Pancreas (tissue), 10 donors: ENCODE results near the gene RIN2. TPM values are rescaled to one million over a fixed set of nuclear protein-coding genes. Genes with fewer than 3 reads are reported as not detected.

Source experiments
- ATAC-seq, 4 donors: fragments of 200-7000 bp; cut with Tn5 transposase; one replicate each; pipeline versions ENCODE4 v1.8.0 to v1.9.1; 2020; ENCODE audit warnings: mild to moderate bottlenecking in 4 of 4, moderate library complexity in 4 of 4
- DNase-seq, 6 donors: peaks; one replicate each; pipeline ENCODE4 v3.0.0-alpha.2; 2020
- FAIRE-seq: peaks from 2 replicates; lab custom pipeline; 2012; peaks lifted over from hg19 to GRCh38; lab: Jason Lieb, UNC
- H3K27ac ChIP-seq, 4 donors: fragments of 200-600 bp; sonication (generic); 1 replicate in 3 of 4; 2 replicates in 1 of 4; pipeline versions ENCODE4 v1.5.0 to v1.8.0; 2020
- H3K27me3 ChIP-seq, 4 donors: fragments of 200-600 bp; one replicate each; pipeline ENCODE4 v1.8.0; 2021
- H3K36me3 ChIP-seq, 3 donors: fragments of 200-600 bp; sonication (generic) in 1 of 3; one replicate each; pipeline versions ENCODE4 v1.5.0 to v1.8.0; 2020 to 2021
- H3K4me1 ChIP-seq, 3 donors: fragments of 200-600 bp; one replicate each; pipeline ENCODE4 v1.8.0; 2021
- H3K4me3 ChIP-seq, 4 donors: fragments of 200-600 bp; sonication (generic) in 2 of 4; one replicate each; pipeline versions ENCODE4 v1.5.0 to v1.8.0; 2020 to 2021
- H3K9me3 ChIP-seq, 4 donors: fragments of 200-600 bp; one replicate each; pipeline ENCODE4 v1.8.0; 2021
- CTCF ChIP-seq, 4 donors: fragments of 200-600 bp; sonication (generic) in 3 of 4; IDR thresholded peaks; one replicate each; pipeline versions ENCODE4 v1.5.0 to v1.8.0; 2021; ENCODE audit warnings: antibody characterized with exemption in 4 of 4
- WGBS, 2 donors: extraction: QIAGEN DNeasy Blood & Tissue Kit; methylation state at CpG; one replicate each; pipeline ENCODE4 v1.1.7; 2013; 5-methylcytosine and 5-hydroxymethylcytosine counted together
- intact Hi-C, 3 donors: fragments of 100-400 bp; cut with DNase I; formaldehyde crosslinking; loops; one replicate each; pipeline versions ENCODE4 v1.11.1 to v1.14.2; 2022
- polyA plus RNA-seq, 2 donors: library from polyadenylated mRNA; stranded (reverse); fragments of 200-250 nt; gene quantifications; one replicate each; pipeline ENCODE4 v1.2.3, GENCODE V29; 2013
- total RNA-seq, 6 donors: library from RNA; stranded (reverse); fragmentation: NEBNext Ultra II Directional in 4 of 6; extraction: Animal tissue kit (Norgen Biotek cat#: 25700) in 4 of 6; gene quantifications; one replicate each; pipeline versions ENCODE4 v1.2.1 to v1.2.4, GENCODE V29; 2021 to 2023
- donor health status: healthy with polysubstance abuse.
- donor health status: DM: no; HTN: no; CAD: no; lungs with moderate emphysema.
- donor health status: DM: no; HTN: no; CAD: no.
- donor health status: control.
- donor health status: control.
- donor health status: Bipolar disorder and iron deficiency.
- donor health status: DM: yes; HTN: yes; CAD: no.
- donor health status: DM: no; HTN: no; CAD: no.
- donor health status: DM: no; HTN: no; CAD: no.
- donor health status: DM: yes; HTN: yes; CAD: no.

Gene RIN2
- total and polyA plus RNA-seq, 8 donors, result 10.2 to 42.6 (median 21.6) TPM

DNA sequence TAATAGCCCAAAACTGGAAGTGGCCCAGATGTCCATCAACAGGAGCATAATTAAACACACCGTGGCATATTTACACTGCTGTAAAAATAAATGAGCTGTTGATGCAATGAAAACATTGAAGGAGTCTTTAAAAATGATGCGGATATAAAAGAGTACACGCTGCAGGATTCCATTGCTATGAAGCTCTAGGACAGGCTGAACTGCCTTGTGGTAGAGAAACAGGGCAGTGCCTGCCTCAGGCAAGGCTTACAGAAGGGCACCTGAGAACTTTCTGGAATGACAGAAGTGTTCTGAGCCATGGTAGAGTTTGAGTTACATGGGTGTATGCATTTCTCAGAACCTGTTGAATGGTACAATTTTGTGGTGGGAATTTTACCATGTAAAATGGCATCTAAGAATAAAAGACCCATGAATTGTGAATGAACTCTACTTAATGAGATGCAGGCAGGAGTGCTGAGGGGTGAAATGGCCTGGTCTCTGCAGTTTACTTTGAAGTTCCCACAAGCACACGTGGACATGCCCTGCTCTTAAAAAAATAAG, 45.3 kb upstream of the RIN2 start:
- peak in 3 of 4 donors; percentile 14 to 44 (median 42) for ATAC-seq
- no peak for DNase-seq
- no peak for FAIRE-seq
- intact Hi-C loops, result no loop called here
- Histone ChIP-seq H3K27me3 (no peaks in the 10 kb centered on the region), H3K9me3 (no peaks in the 10 kb centered on the region), H3K27ac (no peak overlapping the region), H3K36me3 (no peaks in the 10 kb centered on the region), H3K4me3 (no peak overlapping the region), H3K4me1 (no peaks in the 10 kb centered on the region)
- WGBS, 2 donors, result 34 to 35% methylated on average over 4 of the region's 4 CpGs
- TF ChIP-seq CTCF (IDR thresholded peaks at IDR 0.05), result no peak

- no peak overlapping the region for H3K4me3 ChIP-seq
- no peaks in the 10 kb centered on the region for H3K9me3 ChIP-seq
- WGBS, 2 donors, result 73 to 79% methylated on average over 2 of the region's 2 CpGs
- no peaks in the 10 kb centered on the region for H3K27me3 ChIP-seq
- no peak for FAIRE-seq
- H3K27ac ChIP-seq, result no peak overlapping the region
- intact Hi-C loops, result no loop called here
- H3K36me3 ChIP-seq, result no peaks in the 10 kb centered on the region
- no peak for ATAC-seq
- DNase-seq, result no peak
- no peak for TF ChIP-seq CTCF (IDR thresholded peaks at IDR 0.05)
- H3K4me1 ChIP-seq, result no peaks in the 10 kb centered on the region
Measured at GRCh38 chr20:19713822-19714578, 44.1 kb upstream of the RIN2 start.

DNA sequence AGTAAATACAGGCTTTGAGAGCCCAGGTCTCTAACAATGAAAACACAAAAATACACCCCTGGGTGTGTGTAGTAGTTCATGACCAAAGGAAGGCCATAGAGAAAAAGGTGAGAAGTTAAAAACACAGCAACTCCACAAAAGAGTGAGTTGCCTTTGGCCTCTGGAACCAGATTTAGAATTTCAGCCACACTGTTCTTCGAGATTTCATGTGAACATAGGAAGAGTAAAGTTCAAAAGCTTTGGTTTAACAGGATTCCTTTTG, 43.5 kb upstream of the RIN2 start:
- ATAC-seq, result no peak
- Histone ChIP-seq H3K27ac (no peak overlapping the region), H3K4me1 (no peaks in the 10 kb centered on the region), H3K27me3 (no peaks in the 10 kb centered on the region), H3K4me3 (no peak overlapping the region), H3K9me3 (no peaks in the 10 kb centered on the region), H3K36me3 (no peaks in the 10 kb centered on the region)
- TF ChIP-seq CTCF (IDR thresholded peaks at IDR 0.05), result no peak
- WGBS, 2 donors, result 81 to 83% methylated on average over 1 of the region's 1 CpG
- DNase-seq, result no peak
- no peak for FAIRE-seq
- intact Hi-C loops, result no loop called here

DNA sequence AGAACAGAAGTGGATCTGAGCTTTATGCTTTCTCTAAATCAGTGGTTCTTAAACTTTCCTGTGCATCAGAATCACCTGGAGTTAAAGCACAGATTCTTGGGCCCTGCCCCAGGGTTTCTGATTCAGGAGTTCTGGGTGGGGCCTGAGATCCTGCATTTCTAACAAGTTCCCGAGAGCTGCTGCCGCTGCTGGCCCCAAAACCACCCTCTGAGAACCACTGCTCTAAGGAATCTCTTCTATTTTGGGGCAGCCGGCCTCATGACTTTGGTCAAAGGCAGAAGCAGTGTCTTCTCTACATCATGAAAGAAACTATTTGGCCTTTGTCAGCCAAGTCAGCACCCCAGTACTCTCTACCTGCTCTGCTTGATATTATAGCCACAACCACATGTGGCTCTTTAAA, 42.1 kb upstream of the RIN2 start:
- DNase-seq (no peak), ATAC-seq (no peak), FAIRE-seq (no peak)
- Histone ChIP-seq H3K27ac (no peak overlapping the region), H3K27me3 (no peaks in the 10 kb centered on the region), H3K4me3 (no peak overlapping the region), H3K4me1 (no peaks in the 10 kb centered on the region), H3K36me3 (no peaks in the 10 kb centered on the region), H3K9me3 (no peaks in the 10 kb centered on the region)
- intact Hi-C loops, result no loop called here
- TF ChIP-seq CTCF (IDR thresholded peaks at IDR 0.05), result no peak
- WGBS, 2 donors, result 92 to 97% methylated on average over 3 of the region's 3 CpGs

DNA sequence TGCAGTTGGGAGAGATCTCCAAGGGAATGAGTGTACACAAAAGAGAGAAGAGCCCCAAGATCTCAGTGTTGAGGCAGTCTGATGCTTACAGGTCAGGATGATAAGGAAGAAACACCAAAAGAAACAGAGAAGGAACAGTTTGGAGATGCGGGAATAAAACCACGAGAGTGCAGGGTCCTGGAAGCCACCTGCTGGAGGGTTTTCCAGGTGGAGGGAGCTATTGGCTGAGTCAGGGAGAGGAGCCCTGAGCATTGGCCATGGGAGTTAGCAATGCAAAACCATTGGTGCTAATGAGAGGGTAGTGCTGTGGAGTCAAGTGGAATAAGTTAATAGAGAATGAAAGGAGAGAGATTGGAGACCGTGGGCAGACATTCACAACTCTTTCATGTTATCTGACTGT, 39.2 kb upstream of the RIN2 start:
- FAIRE-seq, result no peak
- ATAC-seq, result no peak
- Histone ChIP-seq H3K27ac (no peak overlapping the region), H3K36me3 (no peaks in the 10 kb centered on the region), H3K4me3 (no peak overlapping the region), H3K4me1 (no peaks in the 10 kb centered on the region), H3K9me3 (no peaks in the 10 kb centered on the region), H3K27me3 (no peaks in the 10 kb centered on the region)
- 57 to 60% methylated on average over 3 of the region's 3 CpGs for WGBS, 2 donors
- DNase-seq, result no peak
- intact Hi-C loops, result no loop called here
- TF ChIP-seq CTCF (IDR thresholded peaks at IDR 0.05), result no peak
